Progenitor cell of endocrine pancreas (in vitro differentiated cells): ENCODE measurements around the gene ASTN1. TPM values are rescaled to one million over a fixed set of nuclear protein-coding genes. Genes with fewer than 3 reads are reported as not detected.

Source experiments
- DNase-seq: peaks from one replicate; pipeline ENCODE4 v3.0.0; 2021; ENCODE audit warnings: low spot score; ENCODE audit not compliant: unreplicated experiment
- H3K27ac Mint-ChIP-seq: 2 replicates; pipeline ENCODE4 v1.8.0; 2021; ENCODE audit warnings: mild to moderate bottlenecking, moderate library complexity, mixed read lengths
- H3K27me3 Mint-ChIP-seq: 2 replicates; pipeline ENCODE4 v1.8.0; 2021; ENCODE audit warnings: mixed read lengths
- H3K36me3 Mint-ChIP-seq: 2 replicates; pipeline ENCODE4 v1.8.0; 2022; ENCODE audit warnings: mixed read lengths; ENCODE audit not compliant: insufficient read depth
- H3K4me1 Mint-ChIP-seq: 2 replicates; pipeline ENCODE4 v1.8.0; 2021; ENCODE audit warnings: low read depth, mixed read lengths
- H3K4me3 Mint-ChIP-seq: 2 replicates; pipeline ENCODE4 v1.8.0; 2021; ENCODE audit warnings: low read depth, mild to moderate bottlenecking, moderate library complexity, mixed read lengths
- H3K9me3 Mint-ChIP-seq: 2 replicates; pipeline ENCODE4 v1.8.0; 2021; ENCODE audit warnings: low read depth, mixed read lengths
- total RNA-seq: library from RNA; stranded (reverse); gene quantifications from 2 replicates; pipeline ENCODE4 v1.2.1, GENCODE V29; 2021
- TF ChIP-seq, protein P1 (sequence below): fragments of 200-600 bp; sonication (generic); IDR thresholded peaks from one replicate; pipeline ENCODE4 v1.5.0; 2021; ENCODE audit warnings: antibody characterized with exemption, mild to moderate bottlenecking; ENCODE audit not compliant: unreplicated experiment

The ASTN1 gene
- total RNA-seq, 1 donor from 2014 or later = 0.72 TPM

DNA sequence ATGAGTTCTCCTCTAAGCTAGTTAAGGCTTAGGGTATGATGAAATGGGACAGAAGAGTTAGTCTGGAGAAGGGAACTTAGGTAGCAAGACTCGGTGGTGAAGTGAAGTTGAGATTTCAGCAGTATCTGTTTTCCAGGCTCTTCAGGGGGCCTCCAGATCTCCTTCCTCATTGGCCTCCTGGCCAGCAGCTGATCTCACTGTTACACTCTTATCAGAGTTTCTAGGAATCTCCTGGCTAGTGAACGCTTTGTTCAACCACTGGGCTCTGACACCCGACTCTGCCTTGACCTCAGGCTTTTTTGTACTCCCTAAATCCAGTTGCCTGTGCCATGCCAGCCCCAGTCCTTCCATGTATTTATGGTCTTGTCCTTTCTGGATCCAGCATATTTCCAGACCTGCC lies 311.0 kb downstream of the ASTN1 start:
- no peak overlapping the region for H3K27ac Mint-ChIP-seq
- no peak for DNase-seq
- TF ChIP-seq, protein P1, sequence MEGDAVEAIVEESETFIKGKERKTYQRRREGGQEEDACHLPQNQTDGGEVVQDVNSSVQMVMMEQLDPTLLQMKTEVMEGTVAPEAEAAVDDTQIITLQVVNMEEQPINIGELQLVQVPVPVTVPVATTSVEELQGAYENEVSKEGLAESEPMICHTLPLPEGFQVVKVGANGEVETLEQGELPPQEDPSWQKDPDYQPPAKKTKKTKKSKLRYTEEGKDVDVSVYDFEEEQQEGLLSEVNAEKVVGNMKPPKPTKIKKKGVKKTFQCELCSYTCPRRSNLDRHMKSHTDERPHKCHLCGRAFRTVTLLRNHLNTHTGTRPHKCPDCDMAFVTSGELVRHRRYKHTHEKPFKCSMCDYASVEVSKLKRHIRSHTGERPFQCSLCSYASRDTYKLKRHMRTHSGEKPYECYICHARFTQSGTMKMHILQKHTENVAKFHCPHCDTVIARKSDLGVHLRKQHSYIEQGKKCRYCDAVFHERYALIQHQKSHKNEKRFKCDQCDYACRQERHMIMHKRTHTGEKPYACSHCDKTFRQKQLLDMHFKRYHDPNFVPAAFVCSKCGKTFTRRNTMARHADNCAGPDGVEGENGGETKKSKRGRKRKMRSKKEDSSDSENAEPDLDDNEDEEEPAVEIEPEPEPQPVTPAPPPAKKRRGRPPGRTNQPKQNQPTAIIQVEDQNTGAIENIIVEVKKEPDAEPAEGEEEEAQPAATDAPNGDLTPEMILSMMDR = no peak
- no peaks in the 10 kb centered on the region for H3K27me3 Mint-ChIP-seq
- no peak overlapping the region for H3K4me3 Mint-ChIP-seq
- peaks cover 12% of the 10 kb centered on the region for H3K4me1 Mint-ChIP-seq
- no peaks in the 10 kb centered on the region for H3K36me3 Mint-ChIP-seq
- no peaks in the 10 kb centered on the region for H3K9me3 Mint-ChIP-seq

DNA sequence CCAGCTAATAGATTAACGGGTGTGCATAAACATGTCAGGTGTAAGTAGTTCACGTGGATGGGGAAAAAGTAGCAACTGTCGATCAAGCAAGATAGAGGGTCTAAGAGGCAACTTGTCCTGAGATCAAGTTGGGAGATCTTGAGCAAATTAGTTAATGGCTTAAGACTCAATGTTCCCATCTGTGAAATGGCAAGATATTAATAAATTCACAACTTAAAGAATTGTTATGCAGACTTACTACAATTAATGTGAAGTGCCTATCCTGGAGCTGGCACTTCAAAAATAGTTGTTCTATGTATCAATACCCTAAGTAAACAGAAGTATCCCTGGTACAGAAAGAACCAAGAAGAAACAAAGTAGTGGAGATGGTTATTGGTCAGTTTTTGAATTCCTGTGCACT lies 312.4 kb downstream of the ASTN1 start:
- Mint-ChIP-seq H3K4me3 (no peak overlapping the region), H3K27ac (no peak overlapping the region), H3K4me1 (peaks cover 14% of the 10 kb centered on the region), H3K27me3 (no peaks in the 10 kb centered on the region), H3K36me3 (no peaks in the 10 kb centered on the region), H3K9me3 (no peaks in the 10 kb centered on the region)
- no peak for DNase-seq
- TF ChIP-seq, protein P1 = no peak

DNA sequence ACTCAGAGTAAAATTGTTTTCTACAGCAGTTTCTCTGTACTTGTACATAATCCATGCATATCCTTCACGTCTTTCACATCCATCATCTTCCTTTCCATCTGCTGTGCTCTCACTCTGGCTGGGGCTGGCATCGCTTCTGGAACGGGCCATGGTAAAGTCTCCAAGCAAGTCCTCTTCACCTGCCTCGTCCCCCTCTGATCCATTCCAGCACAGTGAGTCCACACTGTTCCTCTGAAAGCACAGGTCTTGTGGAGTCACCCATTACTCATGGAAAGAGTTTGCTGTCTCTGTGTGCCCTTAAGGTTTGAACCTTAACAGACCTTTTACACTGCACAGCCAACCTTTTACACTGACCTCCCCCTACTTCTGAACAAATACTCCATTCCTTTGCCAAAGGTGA lies 313.6 kb downstream of the ASTN1 start:
- Mint-ChIP-seq H3K9me3 (no peaks in the 10 kb centered on the region), H3K4me3 (no peak overlapping the region), H3K27me3 (no peaks in the 10 kb centered on the region), H3K27ac (no peak overlapping the region), H3K4me1 (peaks cover 21% of the 10 kb centered on the region), H3K36me3 (no peaks in the 10 kb centered on the region)
- DNase-seq = no peak
- TF ChIP-seq, protein P1 = no peak

DNA sequence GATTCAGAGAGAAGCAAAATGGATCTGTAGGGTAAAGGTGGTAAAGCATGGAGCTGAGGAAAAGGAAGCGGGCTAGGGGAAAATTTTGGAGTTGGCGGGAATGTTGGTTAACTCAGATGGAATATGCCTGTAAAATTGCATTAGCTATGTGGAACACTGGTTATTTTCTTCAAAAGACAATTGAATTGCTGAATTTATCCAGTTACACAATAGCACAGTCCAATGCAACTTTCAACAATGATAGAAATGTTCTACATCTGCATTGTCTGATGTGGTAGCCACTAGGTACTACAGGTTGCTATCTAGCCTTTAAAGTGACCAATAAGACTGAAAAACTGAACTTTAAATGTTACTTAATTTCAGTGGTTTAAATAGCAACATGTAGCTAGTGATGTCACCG lies 315.2 kb downstream of the ASTN1 start:
- peaks cover 28% of the 10 kb centered on the region for H3K4me1 Mint-ChIP-seq
- no peaks in the 10 kb centered on the region for H3K9me3 Mint-ChIP-seq

DNA sequence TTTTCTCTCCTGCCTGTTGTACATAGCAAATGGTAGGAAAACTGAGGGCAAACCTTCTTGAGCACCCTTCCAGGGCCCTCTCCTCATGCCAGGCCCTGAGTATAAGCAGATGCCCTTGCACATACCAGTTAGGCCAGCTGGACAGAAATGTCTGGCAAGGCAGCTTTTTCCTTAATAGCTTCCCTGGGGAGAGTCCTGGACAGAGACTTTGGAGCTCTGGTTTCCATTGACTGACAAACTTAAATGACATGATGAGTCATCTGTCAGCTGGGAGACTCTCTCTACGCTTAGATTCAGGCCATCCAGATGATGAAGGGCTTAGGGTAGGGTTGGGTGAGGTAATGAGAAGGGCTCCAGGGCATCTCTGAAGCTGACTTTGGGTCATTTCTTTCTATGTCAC lies 317.5 kb downstream of the ASTN1 start:
- H3K4me3 Mint-ChIP-seq = no peak overlapping the region
- H3K27ac Mint-ChIP-seq = no peak overlapping the region
- H3K27me3 Mint-ChIP-seq = no peaks in the 10 kb centered on the region
- TF ChIP-seq, protein P1 = no peak
- DNase-seq = no peak
- H3K36me3 Mint-ChIP-seq = no peaks in the 10 kb centered on the region
- no peaks in the 10 kb centered on the region for H3K9me3 Mint-ChIP-seq
- peaks cover 34% of the 10 kb centered on the region for H3K4me1 Mint-ChIP-seq

More for the DNA sequence above, 315.2 kb downstream of the ASTN1 start:
- DNase-seq = no peak
- H3K27me3 Mint-ChIP-seq = no peaks in the 10 kb centered on the region
- no peaks in the 10 kb centered on the region for H3K36me3 Mint-ChIP-seq
- no peak overlapping the region for H3K27ac Mint-ChIP-seq
- TF ChIP-seq, protein P1 = no peak
- no peak overlapping the region for H3K4me3 Mint-ChIP-seq
